Cerebellar cortex (tissue), 1 donor: ENCODE results near the gene ADD1.
A peak's percentile ranks its signal among the peaks of the same experiment; 100 is the strongest.
"Not testable (repeated sequence)": the region's sequence is repeated elsewhere in the genome, so short reads cannot be mapped to it uniquely, and the experiment has no call there.

Experiments used
- DNase-seq: peaks from one replicate; pipeline ENCODE4 v3.0.0-alpha.2; 2015; ENCODE audit warnings: low spot score

Gene ADD1

GRCh38 chr4:2922453-2923101 lies 78.9 kb downstream of the ADD1 start:
- not testable (repeated sequence) for DNase-seq

GRCh38 chr4:2923141-2923551 lies 79.5 kb downstream of the ADD1 start:
- DNase-seq: no peak

- DNase-seq: peak; percentile 66
These were observed 80.1 kb downstream of the ADD1 start for GRCh38 chr4:2923668-2924173.

GRCh38 chr4:2924286-2924685 lies 80.6 kb downstream of the ADD1 start:
- DNase-seq: no peak

GRCh38 chr4:2924765-2925301 lies 81.2 kb downstream of the ADD1 start:
- DNase-seq: peak; percentile 63

- no peak for DNase-seq
These were observed 81.9 kb downstream of the ADD1 start for GRCh38 chr4:2925496-2925895.

GRCh38 chr4:2925931-2926860 lies 82.6 kb downstream of the ADD1 start:
- DNase-seq: no peak

GRCh38 chr4:2927016-2927695 lies 83.5 kb downstream of the ADD1 start:
- DNase-seq: no peak

- no peak for DNase-seq
These were observed 84.0 kb downstream of the ADD1 start for GRCh38 chr4:2927696-2928075.

- no peak for DNase-seq
These were observed 84.9 kb downstream of the ADD1 start for GRCh38 chr4:2928242-2929176.

- DNase-seq: no peak
These were observed 85.8 kb downstream of the ADD1 start for GRCh38 chr4:2929469-2929868.

GRCh38 chr4:2930135-2930757 lies 86.6 kb downstream of the ADD1 start:
- DNase-seq: no peak

GRCh38 chr4:2930758-2931511 lies 87.3 kb downstream of the ADD1 start:
- no peak for DNase-seq

- DNase-seq: no peak
These were observed 88.1 kb downstream of the ADD1 start for GRCh38 chr4:2931512-2932301.

- DNase-seq: no peak
These were observed 88.8 kb downstream of the ADD1 start for GRCh38 chr4:2932321-2932950.

GRCh38 chr4:2932951-2933565 lies 89.4 kb downstream of the ADD1 start:
- no peak for DNase-seq

- no peak for DNase-seq
These were observed 90.0 kb downstream of the ADD1 start for GRCh38 chr4:2933566-2934076.
